Nephron progenitor cell (in vitro differentiated cells): ENCODE results near the gene SWAP70.

Source experiments
- DNase-seq: peaks from one replicate; pipeline ENCODE4 v3.0.0; 2021
- H3K27ac Mint-ChIP-seq: 2 replicates; pipeline ENCODE4 v1.8.0; 2021; ENCODE audit warnings: mild to moderate bottlenecking, moderate library complexity, mixed read lengths
- H3K27me3 Mint-ChIP-seq: 2 replicates; pipeline ENCODE4 v1.8.0; 2021; ENCODE audit warnings: mild to moderate bottlenecking, low read depth, mixed read lengths; ENCODE audit not compliant: poor library complexity
- H3K36me3 Mint-ChIP-seq: 2 replicates; pipeline ENCODE4 v1.8.0; 2021; ENCODE audit warnings: low read depth, mixed read lengths
- H3K4me1 Mint-ChIP-seq: 2 replicates; pipeline ENCODE4 v1.8.0; 2021; ENCODE audit warnings: mixed read lengths
- H3K4me3 Mint-ChIP-seq: 2 replicates; pipeline ENCODE4 v1.8.0; 2021; ENCODE audit warnings: mild to moderate bottlenecking, moderate library complexity, mixed read lengths
- H3K9me3 Mint-ChIP-seq: 2 replicates; pipeline ENCODE4 v1.8.0; 2021; ENCODE audit warnings: mild to moderate bottlenecking, moderate library complexity, mixed read lengths
- TF ChIP-seq, protein P1 (sequence below): fragments of 200-600 bp; sonication (generic); IDR thresholded peaks from 2 replicates; pipeline ENCODE4 v1.5.0; 2021; ENCODE audit warnings: antibody characterized with exemption

Gene SWAP70

DNA sequence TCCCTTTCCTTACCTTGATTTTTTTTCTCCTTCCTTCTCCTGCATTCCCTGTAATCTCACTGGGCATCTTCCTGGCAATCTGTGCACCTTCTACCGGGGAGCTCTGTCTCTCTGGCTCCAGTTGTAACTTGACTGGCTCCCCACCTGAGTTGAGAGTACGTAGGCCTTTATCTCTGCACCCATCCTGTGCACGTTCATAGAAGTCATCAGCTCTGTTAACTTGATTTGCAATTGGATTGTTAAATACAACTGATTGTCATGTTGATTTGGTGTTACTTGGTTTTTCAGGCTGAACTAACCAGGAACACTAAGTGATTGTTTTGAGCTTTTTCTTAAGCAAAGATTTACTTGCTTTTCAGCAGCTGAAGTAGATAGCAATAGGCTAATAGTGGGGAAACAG is 11.8 kb downstream of the SWAP70 start:
- TF ChIP-seq, protein P1, sequence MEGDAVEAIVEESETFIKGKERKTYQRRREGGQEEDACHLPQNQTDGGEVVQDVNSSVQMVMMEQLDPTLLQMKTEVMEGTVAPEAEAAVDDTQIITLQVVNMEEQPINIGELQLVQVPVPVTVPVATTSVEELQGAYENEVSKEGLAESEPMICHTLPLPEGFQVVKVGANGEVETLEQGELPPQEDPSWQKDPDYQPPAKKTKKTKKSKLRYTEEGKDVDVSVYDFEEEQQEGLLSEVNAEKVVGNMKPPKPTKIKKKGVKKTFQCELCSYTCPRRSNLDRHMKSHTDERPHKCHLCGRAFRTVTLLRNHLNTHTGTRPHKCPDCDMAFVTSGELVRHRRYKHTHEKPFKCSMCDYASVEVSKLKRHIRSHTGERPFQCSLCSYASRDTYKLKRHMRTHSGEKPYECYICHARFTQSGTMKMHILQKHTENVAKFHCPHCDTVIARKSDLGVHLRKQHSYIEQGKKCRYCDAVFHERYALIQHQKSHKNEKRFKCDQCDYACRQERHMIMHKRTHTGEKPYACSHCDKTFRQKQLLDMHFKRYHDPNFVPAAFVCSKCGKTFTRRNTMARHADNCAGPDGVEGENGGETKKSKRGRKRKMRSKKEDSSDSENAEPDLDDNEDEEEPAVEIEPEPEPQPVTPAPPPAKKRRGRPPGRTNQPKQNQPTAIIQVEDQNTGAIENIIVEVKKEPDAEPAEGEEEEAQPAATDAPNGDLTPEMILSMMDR: no peak
- H3K4me1 Mint-ChIP-seq: peaks cover 10% of the 10 kb centered on the region
- H3K27me3 Mint-ChIP-seq: no peaks in the 10 kb centered on the region
- no peak overlapping the region for H3K4me3 Mint-ChIP-seq
- no peaks in the 10 kb centered on the region for H3K9me3 Mint-ChIP-seq
- no peak overlapping the region for H3K27ac Mint-ChIP-seq
- peaks cover 26% of the 10 kb centered on the region for H3K36me3 Mint-ChIP-seq
- DNase-seq: no peak

DNA sequence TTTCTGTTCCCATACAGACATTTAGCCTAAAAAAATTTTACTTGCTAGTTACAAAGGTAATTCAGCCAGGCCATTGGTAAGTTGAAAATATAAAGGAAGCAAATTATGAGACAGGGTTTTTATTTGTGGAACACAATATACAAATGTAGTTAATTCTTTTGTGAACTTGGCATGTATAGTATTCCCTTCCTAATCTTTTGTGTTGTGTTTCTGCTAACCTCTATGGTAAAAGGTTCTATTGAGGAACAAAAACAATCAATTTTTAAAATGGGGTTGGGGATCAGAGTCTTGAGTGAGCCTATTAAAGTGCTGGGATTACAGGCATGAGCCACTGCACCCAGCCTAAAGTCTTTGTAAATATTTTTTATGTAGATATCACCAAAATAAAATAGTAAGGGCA is 14.1 kb downstream of the SWAP70 start:
- Mint-ChIP-seq H3K4me3 (no peak overlapping the region), H3K27me3 (no peaks in the 10 kb centered on the region), H3K27ac (no peak overlapping the region), H3K36me3 (peaks cover 22% of the 10 kb centered on the region), H3K4me1 (peaks cover 10% of the 10 kb centered on the region), H3K9me3 (no peaks in the 10 kb centered on the region)
- no peak for DNase-seq
- TF ChIP-seq, protein P1: no peak

DNA sequence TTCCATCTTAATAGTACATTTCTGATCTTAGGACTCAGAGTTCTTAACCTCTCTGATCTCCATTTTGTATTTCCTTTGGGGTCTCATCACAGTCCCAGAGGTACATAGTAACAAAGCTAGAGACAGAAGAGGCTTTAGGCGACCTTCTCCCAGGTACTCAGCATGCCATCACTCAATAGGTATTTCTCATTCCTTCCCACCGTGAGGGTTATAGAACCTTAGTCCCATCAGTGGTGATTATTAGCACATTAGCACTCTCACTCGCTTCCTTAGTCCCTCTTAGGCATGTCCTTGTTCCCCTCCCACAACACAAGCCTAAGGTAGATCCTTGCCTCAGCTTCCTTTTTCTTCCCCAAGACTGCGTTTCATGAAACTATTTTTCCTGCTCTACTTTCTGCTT is 14.7 kb downstream of the SWAP70 start:
- no peak overlapping the region for H3K4me3 Mint-ChIP-seq
- H3K4me1 Mint-ChIP-seq: peaks cover 7% of the 10 kb centered on the region
- no peak for DNase-seq
- TF ChIP-seq, protein P1: no peak
- no peak overlapping the region for H3K27ac Mint-ChIP-seq
- H3K9me3 Mint-ChIP-seq: no peaks in the 10 kb centered on the region
- peaks cover 16% of the 10 kb centered on the region for H3K36me3 Mint-ChIP-seq
- no peaks in the 10 kb centered on the region for H3K27me3 Mint-ChIP-seq

DNA sequence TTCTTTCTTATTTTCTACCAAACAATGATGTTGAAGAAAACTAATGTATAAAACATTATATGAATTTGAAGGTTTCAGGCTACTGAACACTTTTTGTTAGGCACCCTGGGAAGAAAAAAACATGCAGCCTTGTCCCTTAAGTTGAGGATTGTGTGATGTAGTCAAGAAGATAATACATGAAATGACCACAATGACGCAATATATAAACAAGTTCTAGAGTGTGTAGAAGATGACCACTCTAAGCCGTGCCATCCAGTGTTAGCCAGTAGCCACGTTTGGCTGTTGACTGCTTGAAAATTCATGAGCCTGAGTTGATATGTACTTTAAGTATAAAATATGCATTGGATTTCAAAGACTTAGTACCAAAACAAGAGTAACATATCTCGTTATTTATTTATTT is 16.2 kb downstream of the SWAP70 start:
- TF ChIP-seq, protein P1: no peak
- H3K36me3 Mint-ChIP-seq: peaks cover 14% of the 10 kb centered on the region
- peaks cover 5% of the 10 kb centered on the region for H3K4me1 Mint-ChIP-seq
- no peak overlapping the region for H3K27ac Mint-ChIP-seq
- H3K27me3 Mint-ChIP-seq: no peaks in the 10 kb centered on the region
- DNase-seq: no peak
- H3K4me3 Mint-ChIP-seq: no peak overlapping the region
- H3K9me3 Mint-ChIP-seq: no peaks in the 10 kb centered on the region

DNA sequence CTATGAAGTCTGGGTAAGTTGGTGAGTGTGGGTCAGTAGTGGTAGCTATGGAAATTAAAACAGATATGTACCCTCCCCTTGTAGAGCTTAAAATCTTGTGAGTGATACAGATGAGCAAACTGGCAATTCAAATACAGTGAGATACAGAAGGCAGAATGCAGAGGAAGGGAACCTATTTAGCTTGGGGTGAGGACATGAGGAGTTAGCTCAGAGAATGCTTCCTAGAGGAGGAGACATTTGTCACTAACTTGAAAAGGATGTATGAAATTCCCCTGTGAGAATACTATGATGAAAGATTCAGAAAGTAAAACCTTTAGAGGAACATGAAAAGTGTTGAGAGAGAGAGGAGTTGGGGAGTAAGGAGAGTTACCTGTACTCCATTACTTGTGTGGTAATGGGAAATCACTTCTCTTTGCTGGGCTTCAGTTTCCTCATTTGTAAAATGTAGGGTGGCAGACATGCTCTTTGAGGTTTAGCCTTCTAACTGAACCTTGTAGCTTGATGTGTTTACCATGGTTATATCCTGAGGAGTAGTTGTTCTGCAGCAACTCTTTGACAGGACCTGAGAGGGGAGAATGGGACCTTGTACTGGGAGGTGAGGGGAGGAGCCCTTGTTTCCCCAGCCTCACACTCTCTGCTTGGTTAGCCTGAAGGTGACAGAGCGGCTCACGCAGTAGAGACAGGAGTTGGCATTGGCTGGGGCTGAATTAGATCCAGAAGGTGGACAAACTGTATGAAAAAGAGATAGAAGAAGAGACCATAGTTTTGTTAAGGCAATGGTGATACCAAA is 17.9 kb downstream of the SWAP70 start:
- no peaks in the 10 kb centered on the region for H3K9me3 Mint-ChIP-seq
- H3K36me3 Mint-ChIP-seq: peaks cover 14% of the 10 kb centered on the region
- no peak overlapping the region for H3K27ac Mint-ChIP-seq
- TF ChIP-seq, protein P1: no peak
- DNase-seq: no peak
- H3K4me1 Mint-ChIP-seq: no peaks in the 10 kb centered on the region
- no peak overlapping the region for H3K4me3 Mint-ChIP-seq
- H3K27me3 Mint-ChIP-seq: no peaks in the 10 kb centered on the region
